ENCODE results near the gene MOB4. TPM values are rescaled to one million over a fixed set of nuclear protein-coding genes. Genes with fewer than 3 reads are reported as not detected.

Gene MOB4
- total RNA-seq (2022; extraction: Qiagen RNA extraction; ENCODE audit: low read depth): 19.6 to 37.4 TPM (median 29.7 TPM) in 5 replicates

DNA sequence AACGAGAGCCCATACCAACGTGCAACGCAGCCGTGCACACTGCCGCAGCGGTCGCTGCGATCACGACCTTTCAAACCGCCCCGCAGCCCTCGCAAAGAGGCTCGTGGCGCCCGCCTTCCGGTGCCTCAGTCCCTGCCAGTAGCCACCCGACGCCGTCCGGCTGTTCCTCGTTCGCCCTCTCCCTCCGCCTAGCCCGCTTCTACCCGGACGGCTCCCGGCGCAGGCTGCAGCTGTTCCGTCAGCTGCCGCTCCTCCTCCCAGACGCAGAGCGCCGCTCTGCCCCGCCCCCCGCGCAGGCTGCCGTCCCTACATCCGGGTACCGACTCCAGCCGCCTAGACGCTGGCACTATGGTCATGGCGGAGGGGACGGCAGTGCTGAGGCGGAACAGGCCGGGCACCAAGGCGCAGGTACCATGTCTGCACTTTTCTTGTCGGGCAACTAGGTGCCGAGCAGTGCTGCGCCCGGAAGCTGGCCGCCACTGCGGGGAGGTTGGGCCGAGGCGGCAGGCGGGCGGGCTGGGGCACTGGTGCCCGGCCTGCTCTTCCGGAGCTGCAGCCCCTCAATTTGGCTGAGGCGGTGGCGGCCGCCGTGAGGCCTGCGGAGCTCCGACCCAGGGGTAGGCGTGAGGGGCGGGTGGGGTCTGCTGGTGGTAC, at the start of gene MOB4:
TSS of gene MOB4 (plus strand) at position 328 of the 654 bp plus-strand sequence. CDS start at position 349, 21 bp downstream.

GRCh38 chr2:197499594-197500502, 16.0 kb upstream of the MOB4 start, which contains the start of the genes HSPD1 and HSPE1:
Gene HSPD1 (minus strand): TSS chr2:197499840. CDS start chr2:197498848, 992 bp downstream.
Gene HSPE1 (plus strand): TSS chr2:197500379. CDS start chr2:197500437, 58 bp downstream.

Other genes with a start within 250 kb of the MOB4 start
- 1.2 to 3.2 TPM (median 2.2 TPM) in 5 replicates for gene ANKRD44, start 205.3 kb upstream of the MOB4 start, total RNA-seq (2022; extraction: Qiagen RNA extraction; ENCODE audit: low read depth)
- gene SF3B1, start 81.0 kb upstream of the MOB4 start, total RNA-seq (2022; extraction: Qiagen RNA extraction; ENCODE audit: low read depth): 123 to 175 TPM (median 131 TPM) in 5 replicates
- 18.6 to 20.9 TPM (median 20.0 TPM) in 5 replicates for gene COQ10B, start 62.5 kb upstream of the MOB4 start, total RNA-seq (2022; extraction: Qiagen RNA extraction; ENCODE audit: low read depth)
- 581 to 650 TPM (median 613 TPM) in 5 replicates for gene HSPD1, start 16.2 kb upstream of the MOB4 start, total RNA-seq (2022; extraction: Qiagen RNA extraction; ENCODE audit: low read depth)
- 453 to 852 TPM (median 476 TPM) in 5 replicates for gene HSPE1, start 15.7 kb upstream of the MOB4 start, total RNA-seq (2022; extraction: Qiagen RNA extraction; ENCODE audit: low read depth)
- not detected in 5 replicates for gene RFTN2, start 159.5 kb downstream of the MOB4 start, total RNA-seq (2022; extraction: Qiagen RNA extraction; ENCODE audit: low read depth)
- gene MARS2, start 189.3 kb downstream of the MOB4 start, total RNA-seq (2022; extraction: Qiagen RNA extraction; ENCODE audit: low read depth): 11.2 to 12.3 TPM (median 12.1 TPM) in 5 replicates